ENCODE measurements around the gene DNAJC9. TPM values are rescaled to one million over a fixed set of nuclear protein-coding genes. Genes with fewer than 3 reads are reported as not detected.

DNAJC9 gene
- total RNA-seq, 6 donors from 2014 or later, result 10.1 to 16.8 (median 12.0) TPM

- ATAC-seq (ENCODE audit: low FRiP score in 2 of 2), result no peak
- WGBS, 2 donors, result 97 to 100% methylated on average over 1 of the region's 1 CpG
Measured at GRCh38 chr10:73215749-73216148, 31.3 kb downstream of the DNAJC9 start.

GRCh38 chr10:73211106-73211811, 35.8 kb downstream of the DNAJC9 start:
- H3K36me3 ChIP-seq, result peaks cover 0 to 25% (median 8%) of the 10 kb centered on the region in 4 donors
- no peaks in the 10 kb centered on the region for H3K27me3 ChIP-seq
- DNase-seq (no peak), ATAC-seq (ENCODE audit: low FRiP score in 2 of 2) (no peak)
- no peak overlapping the region for H3K27ac ChIP-seq
- WGBS, 2 donors, result 85 to 96% methylated on average over 4 of the region's 4 CpGs
- TF ChIP-seq POLR2AphosphoS5 (IDR thresholded peaks at IDR 0.05), result no peak
- TF ChIP-seq POLR2A (IDR thresholded peaks at IDR 0.05), result no peak
- TF ChIP-seq CTCF (IDR thresholded peaks at IDR 0.05), result no peak
- no peak for TF ChIP-seq EP300 (IDR thresholded peaks at IDR 0.05)
- no peaks in the 10 kb centered on the region for H3K4me1 ChIP-seq
- H3K4me3 ChIP-seq, result no peak overlapping the region
- no peaks in the 10 kb centered on the region for H3K9me3 ChIP-seq

More at GRCh38 chr10:73215749-73216148, 31.3 kb downstream of the DNAJC9 start:
- Histone ChIP-seq H3K27ac (no peak overlapping the region), H3K4me3 (no peak overlapping the region), H3K4me1 (no peaks in the 10 kb centered on the region), H3K9me3 (no peaks in the 10 kb centered on the region), H3K36me3 (peaks cover 0 to 31% (median 10%) of the 10 kb centered on the region in 4 donors), H3K27me3 (no peaks in the 10 kb centered on the region)
- TF ChIP-seq POLR2A (IDR thresholded peaks at IDR 0.05), result no peak
- no peak for TF ChIP-seq POLR2AphosphoS5 (IDR thresholded peaks at IDR 0.05)
- no peak for TF ChIP-seq EP300 (IDR thresholded peaks at IDR 0.05)
- no peak for TF ChIP-seq CTCF (IDR thresholded peaks at IDR 0.05)
- DNase-seq, result no peak

GRCh38 chr10:73210395-73211105, 36.5 kb downstream of the DNAJC9 start:
- Histone ChIP-seq H3K27me3 (no peaks in the 10 kb centered on the region), H3K9me3 (no peaks in the 10 kb centered on the region), H3K4me3 (no peak overlapping the region), H3K4me1 (no peaks in the 10 kb centered on the region), H3K36me3 (peaks cover 0 to 25% (median 8%) of the 10 kb centered on the region in 4 donors), H3K27ac (no peak overlapping the region)
- ATAC-seq (ENCODE audit: low FRiP score in 2 of 2) (no peak), DNase-seq (no peak)
- 94% methylated on average over 3 of the region's 3 CpGs for WGBS, 2 donors
- no peak for TF ChIP-seq POLR2AphosphoS5 (IDR thresholded peaks at IDR 0.05)
- no peak for TF ChIP-seq EP300 (IDR thresholded peaks at IDR 0.05)
- TF ChIP-seq CTCF (IDR thresholded peaks at IDR 0.05), result no peak
- TF ChIP-seq POLR2A (IDR thresholded peaks at IDR 0.05), result no peak

- H3K9me3 ChIP-seq, result no peaks in the 10 kb centered on the region
- no peak overlapping the region for H3K27ac ChIP-seq
- WGBS, 2 donors, result 56 to 64% methylated on average over 1 of the region's 1 CpG
- ATAC-seq (ENCODE audit: low FRiP score in 2 of 2) (no peak), DNase-seq (no peak)
- H3K36me3 ChIP-seq, result peaks cover 0 to 25% (median 8%) of the 10 kb centered on the region in 4 donors
- no peak overlapping the region for H3K4me3 ChIP-seq
- TF ChIP-seq CTCF (IDR thresholded peaks at IDR 0.05) (no peak), POLR2AphosphoS5 (IDR thresholded peaks at IDR 0.05) (no peak), POLR2A (IDR thresholded peaks at IDR 0.05) (no peak), EP300 (IDR thresholded peaks at IDR 0.05) (no peak)
- no peaks in the 10 kb centered on the region for H3K27me3 ChIP-seq
- no peaks in the 10 kb centered on the region for H3K4me1 ChIP-seq
Measured at GRCh38 chr10:73209705-73210104, 37.4 kb downstream of the DNAJC9 start.
